Measurements from ENCODE around the gene RAB17.

The RAB17 gene, protein sequence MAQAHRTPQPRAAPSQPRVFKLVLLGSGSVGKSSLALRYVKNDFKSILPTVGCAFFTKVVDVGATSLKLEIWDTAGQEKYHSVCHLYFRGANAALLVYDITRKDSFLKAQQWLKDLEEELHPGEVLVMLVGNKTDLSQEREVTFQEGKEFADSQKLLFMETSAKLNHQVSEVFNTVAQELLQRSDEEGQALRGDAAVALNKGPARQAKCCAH

DNA sequence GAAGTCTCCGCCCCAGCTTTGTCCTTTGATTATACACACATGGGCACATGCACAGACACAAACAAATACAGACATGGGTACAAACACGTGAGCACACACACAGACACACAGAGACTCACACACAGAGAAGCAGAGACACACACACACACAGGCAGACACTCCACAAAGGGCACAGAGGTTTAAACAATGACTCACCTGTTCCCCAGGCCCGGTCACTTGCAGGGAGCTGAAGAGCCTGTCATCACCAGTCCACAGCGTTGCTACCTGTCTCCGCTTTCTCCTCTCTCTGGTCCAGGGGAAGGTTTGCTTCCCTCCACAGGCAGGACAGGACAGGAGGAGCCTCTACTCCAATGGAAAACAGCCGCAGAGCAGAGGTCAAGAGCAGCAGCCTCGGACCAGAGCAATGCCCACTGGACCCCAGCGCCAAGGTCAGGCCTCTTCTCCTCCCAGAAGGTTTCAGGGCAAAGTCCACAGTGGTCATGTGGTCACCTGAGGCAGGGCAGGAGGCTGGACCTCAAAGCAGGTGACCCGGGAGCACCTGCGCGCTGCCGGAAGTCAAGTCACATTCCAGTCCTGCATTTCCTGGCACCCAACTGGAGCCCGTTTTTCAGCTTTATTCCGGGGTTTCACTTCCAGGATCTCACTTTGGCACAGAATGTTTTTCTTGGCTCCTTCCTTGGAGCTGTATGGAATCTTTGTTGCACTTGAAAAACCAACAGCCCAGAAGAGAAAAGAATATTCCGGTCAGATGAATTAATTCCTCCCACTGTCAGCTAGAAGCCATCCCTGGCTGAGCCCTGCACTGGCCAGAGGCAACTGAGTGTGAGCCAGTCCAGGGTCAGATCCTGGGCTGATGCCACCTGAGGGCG is at the start of gene RAB17:
TSS of gene RAB17 (minus strand) at position 463 of the 869 bp plus-strand sequence. CDS start 4,580 bp downstream, outside the sequence.
- Histone ChIP-seq H3K36me3 (no peaks in the 10 kb centered on the region), H3K27me3 (no peaks in the 10 kb centered on the region), H3K4me3 (no peak within 1 kb of the TSS), H3K9me3 (no peaks in the 10 kb centered on the region), H3K4me1 (peaks cover 5 to 45% (median 37%) of the 10 kb centered on the region in 4 donors), H3K27ac (peak within 1 kb of the TSS; percentile 1 to 16)
- no peak for DNase-seq
- intact Hi-C loops (cut with DNase I; ENCODE audit: low total_unique reads) = no loop called here
- TF ChIP-seq, protein P1, sequence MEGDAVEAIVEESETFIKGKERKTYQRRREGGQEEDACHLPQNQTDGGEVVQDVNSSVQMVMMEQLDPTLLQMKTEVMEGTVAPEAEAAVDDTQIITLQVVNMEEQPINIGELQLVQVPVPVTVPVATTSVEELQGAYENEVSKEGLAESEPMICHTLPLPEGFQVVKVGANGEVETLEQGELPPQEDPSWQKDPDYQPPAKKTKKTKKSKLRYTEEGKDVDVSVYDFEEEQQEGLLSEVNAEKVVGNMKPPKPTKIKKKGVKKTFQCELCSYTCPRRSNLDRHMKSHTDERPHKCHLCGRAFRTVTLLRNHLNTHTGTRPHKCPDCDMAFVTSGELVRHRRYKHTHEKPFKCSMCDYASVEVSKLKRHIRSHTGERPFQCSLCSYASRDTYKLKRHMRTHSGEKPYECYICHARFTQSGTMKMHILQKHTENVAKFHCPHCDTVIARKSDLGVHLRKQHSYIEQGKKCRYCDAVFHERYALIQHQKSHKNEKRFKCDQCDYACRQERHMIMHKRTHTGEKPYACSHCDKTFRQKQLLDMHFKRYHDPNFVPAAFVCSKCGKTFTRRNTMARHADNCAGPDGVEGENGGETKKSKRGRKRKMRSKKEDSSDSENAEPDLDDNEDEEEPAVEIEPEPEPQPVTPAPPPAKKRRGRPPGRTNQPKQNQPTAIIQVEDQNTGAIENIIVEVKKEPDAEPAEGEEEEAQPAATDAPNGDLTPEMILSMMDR (IDR thresholded peaks at IDR 0.05) = no peak

DNA sequence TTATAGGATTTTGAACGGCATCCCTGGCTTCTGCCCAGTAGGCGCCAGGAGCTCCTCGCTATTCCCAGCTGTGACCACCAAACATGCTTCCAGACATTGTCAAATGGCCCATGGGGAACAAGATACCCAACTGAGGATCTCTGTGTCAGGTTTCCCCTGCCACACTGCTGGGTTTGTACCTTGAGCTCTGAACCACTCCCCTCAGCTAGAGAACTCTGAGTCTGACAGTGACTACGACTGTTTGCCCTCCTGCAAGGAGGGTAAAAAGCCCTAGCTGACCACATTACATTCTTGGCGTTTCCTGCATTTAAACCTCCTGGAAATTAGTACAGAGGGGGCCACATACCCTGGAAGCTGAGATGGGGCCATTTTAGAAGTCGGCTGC is 49.3 kb upstream of the RAB17 start:
- no peaks in the 10 kb centered on the region for H3K9me3 ChIP-seq
- H3K27ac ChIP-seq = no peak overlapping the region
- H3K4me3 ChIP-seq = no peak overlapping the region
- TF ChIP-seq, protein P1 (IDR thresholded peaks at IDR 0.05) = no peak
- DNase-seq = no peak
- intact Hi-C loops (cut with DNase I; ENCODE audit: low total_unique reads) = no loop called here
- peaks cover 0 to 13% (median 7%) of the 10 kb centered on the region in 3 donors for H3K36me3 ChIP-seq
- H3K27me3 ChIP-seq = no peaks in the 10 kb centered on the region
- H3K4me1 ChIP-seq = peaks cover 0 to 11% (median 1%) of the 10 kb centered on the region in 4 donors

DNA sequence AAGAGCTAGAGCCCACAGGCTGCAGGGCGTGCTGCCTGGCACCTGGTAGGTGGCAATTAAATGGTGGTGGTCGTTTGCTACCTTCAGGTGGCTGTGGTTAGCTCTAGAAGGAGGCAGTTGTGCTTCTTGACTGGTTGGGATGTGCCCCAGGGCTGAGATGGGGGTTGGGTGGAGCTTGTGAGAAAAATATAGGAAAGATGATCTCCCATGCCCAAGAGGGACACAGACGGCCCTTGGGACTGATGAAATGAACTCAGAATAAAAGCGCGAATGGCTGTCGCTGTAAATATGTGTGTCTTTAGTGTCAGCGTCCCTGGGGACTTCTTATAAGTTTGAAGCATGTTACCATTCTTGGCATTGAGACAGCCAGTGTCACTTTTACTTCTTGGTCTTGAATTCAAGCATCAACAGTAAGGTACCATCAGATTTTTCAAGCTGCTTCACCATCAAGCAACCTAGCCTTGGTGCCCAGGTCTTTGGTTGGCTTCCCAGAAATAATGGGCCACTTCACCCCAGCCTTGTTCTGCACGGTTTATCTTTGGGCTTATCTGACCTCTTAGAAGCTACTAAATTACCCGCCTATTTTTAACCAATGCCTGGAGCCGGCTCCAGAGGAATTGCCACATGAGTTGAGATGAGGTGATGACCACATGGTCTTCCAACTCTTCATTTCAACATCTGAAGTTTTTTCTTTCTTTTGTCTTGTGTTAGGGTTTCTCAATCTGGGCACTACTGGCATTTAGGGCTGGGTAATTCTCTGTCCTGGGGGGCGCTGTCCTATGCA is 48.7 kb upstream of the RAB17 start:
- H3K4me1 ChIP-seq = peaks cover 0 to 11% (median 1%) of the 10 kb centered on the region in 4 donors
- H3K4me3 ChIP-seq = no peak overlapping the region
- H3K27ac ChIP-seq = no peak overlapping the region
- no peaks in the 10 kb centered on the region for H3K27me3 ChIP-seq
- H3K9me3 ChIP-seq = no peaks in the 10 kb centered on the region
- peaks cover 0 to 9% (median 7%) of the 10 kb centered on the region in 3 donors for H3K36me3 ChIP-seq
- TF ChIP-seq, protein P1 (IDR thresholded peaks at IDR 0.05) = no peak
- no peak for DNase-seq
- intact Hi-C loops (cut with DNase I; ENCODE audit: low total_unique reads) = no loop called here

DNA sequence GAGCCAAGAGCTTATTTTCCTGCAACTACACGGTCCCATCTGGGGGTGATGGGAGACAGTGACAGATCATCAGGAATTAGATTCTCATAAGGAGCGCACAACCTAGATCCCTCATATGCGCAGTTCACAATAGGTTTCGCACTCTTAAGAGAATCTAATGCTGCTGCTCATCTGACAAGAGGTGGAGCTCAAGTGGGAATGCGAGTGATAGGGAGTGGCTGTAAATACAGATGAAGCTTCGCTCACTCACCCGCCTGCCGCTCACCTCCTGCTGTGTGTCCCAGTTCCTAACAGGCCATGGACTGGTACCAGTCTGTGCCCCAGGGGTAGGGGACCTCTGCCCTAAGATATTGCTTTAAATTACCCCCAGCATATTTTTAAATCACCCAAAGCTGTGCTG is 47.6 kb upstream of the RAB17 start:
- Histone ChIP-seq H3K36me3 (peaks cover 0 to 9% (median 7%) of the 10 kb centered on the region in 3 donors), H3K27ac (no peak overlapping the region), H3K4me1 (peaks cover 0 to 22% (median 7%) of the 10 kb centered on the region in 4 donors), H3K9me3 (no peaks in the 10 kb centered on the region), H3K4me3 (no peak overlapping the region), H3K27me3 (no peaks in the 10 kb centered on the region)
- no peak for DNase-seq
- intact Hi-C loops (cut with DNase I; ENCODE audit: low total_unique reads) = no loop called here
- TF ChIP-seq, protein P1 (IDR thresholded peaks at IDR 0.05) = no peak

DNA sequence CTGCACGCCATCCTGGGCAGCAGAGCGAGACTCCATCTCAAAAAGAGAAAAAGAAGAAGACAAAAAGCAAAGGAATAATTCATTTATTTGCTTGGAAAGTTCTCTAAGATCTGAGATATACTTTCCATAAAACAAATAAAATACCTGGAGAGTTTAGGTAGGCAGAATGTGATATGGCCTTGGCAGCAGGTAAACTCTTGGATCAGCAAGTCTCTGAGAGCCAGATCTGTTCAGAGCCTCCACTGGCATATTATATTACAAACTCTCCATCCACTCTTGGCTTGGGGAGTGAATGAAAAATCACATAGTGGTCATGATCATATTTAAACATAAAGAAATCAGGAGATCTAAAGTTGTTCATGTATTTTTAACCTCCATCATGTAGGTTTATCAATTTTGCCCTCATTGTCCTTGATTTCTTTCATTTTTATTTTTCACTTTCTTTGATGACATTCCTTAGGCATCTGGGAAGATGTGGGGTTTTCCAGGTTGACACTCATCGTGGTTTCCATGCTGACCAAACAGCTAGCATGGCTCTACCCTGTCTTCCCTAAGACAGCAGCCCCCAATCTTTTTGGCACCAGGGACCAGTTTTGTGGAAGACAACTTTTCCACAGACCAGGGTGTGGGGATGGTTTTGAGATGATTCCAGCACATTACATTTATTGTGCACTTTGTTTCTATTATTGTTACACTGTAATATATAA is 47.0 kb upstream of the RAB17 start:
- TF ChIP-seq, protein P1 (IDR thresholded peaks at IDR 0.05) = no peak
- peaks cover 0 to 28% (median 12%) of the 10 kb centered on the region in 4 donors for H3K4me1 ChIP-seq
- no peak for DNase-seq
- H3K27ac ChIP-seq = no peak overlapping the region
- no peaks in the 10 kb centered on the region for H3K9me3 ChIP-seq
- intact Hi-C loops (cut with DNase I; ENCODE audit: low total_unique reads) = no loop called here
- no peaks in the 10 kb centered on the region for H3K27me3 ChIP-seq
- peaks cover 0 to 9% (median 7%) of the 10 kb centered on the region in 3 donors for H3K36me3 ChIP-seq
- H3K4me3 ChIP-seq = no peak overlapping the region

Measured in tibial artery (tissue), 4 donors.